GM19025 (cell line): ENCODE data around the gene CD48.
"Not testable (repeated sequence)": the region's sequence is repeated elsewhere in the genome, so short reads cannot be mapped to it uniquely, and the experiment has no call there.

Source experiments
- ATAC-seq: cut with Tn5 transposase; IDR thresholded peaks from one replicate; pipeline ENCODE4 v1.9.1; 2021; ENCODE audit warnings: mild to moderate bottlenecking, low read depth, moderate library complexity; ENCODE audit not compliant: unreplicated experiment

The CD48 gene

DNA sequence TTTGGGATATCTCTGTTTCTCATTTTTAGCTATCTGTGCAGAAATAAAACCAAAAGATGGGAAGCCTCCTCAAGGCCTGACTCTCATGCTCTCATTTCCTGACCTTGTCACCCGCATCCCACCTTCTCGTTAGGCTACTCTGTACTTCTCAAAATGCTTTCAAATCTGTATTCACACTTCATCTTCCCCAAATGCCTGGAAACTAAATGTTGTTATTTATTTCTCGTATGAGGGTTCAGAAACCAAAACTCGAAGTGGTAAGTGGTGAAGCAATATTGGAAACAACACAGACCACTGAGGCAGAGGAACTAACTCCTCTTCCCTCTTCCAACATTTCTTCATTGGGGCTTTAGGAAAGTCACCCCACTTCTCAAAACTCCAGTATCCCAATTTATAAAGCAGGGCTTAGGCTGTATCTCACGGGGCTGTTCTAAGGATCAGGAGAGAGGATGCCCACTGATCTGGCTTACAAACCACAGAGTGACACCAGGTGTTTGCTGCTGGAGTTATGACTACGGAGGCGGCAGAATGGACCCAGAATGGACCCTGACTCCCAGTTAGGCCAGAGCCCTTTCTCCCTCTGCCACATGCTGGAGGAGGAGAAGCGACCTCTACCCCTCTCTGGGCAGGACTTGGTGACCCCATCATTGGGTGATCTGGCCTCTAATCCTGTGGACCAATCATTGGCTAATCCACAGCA is 31.0 kb upstream of the CD48 start:
- no peak for ATAC-seq

DNA sequence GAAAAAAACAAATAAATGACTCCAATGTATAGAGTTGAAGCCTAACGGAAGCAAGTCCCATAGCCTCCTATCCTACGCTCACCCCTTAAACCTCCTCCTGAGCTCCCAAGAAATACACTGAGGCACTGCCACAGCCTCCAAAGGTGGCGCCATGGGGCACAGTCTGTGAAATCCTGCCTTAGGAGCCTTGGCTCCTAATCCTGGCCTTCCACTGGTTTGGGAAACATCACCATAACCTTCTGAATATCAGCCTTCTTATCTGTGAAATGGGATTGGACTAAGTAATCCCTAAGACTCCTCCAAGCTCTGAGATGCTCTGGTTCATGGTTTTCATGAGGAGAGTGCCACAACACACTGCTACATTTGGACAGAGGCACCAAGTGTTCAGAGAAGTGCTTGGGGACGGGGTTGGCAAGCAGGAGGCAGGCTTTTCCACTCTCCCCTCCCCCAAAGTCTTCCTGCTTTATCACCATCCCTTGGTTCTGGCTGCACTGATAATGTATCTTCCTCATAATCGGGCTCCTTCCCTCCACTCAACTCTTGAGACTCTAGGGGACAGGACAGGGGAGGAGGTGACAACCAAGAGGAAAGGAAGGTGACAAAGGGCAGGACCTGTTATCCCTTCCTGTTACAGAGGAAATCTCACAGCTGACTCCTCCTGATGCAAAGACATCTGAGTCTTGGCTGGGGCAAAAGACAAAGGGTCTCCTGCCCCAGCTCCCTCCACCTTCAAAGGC is 30.2 kb upstream of the CD48 start:
- ATAC-seq, result no peak

DNA sequence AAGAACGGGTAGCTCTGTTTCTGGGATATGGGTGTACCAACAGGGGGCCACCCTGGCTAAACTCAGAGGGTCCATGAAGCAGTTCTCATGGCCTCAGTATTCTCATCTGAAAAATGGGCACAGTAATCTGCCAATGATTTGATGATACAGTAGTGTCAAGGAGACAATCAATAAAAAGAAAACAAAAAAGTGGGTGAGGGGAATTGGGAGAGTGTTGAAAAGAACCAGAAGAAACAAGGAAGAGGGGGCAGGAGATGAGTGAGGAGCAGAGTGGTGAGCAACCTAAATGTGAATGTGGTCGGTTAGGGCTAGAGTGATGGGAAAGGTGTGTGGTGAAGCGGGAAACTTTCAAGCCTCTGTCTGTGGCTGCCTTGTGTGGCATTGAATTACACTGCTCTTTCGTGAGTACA is 29.5 kb upstream of the CD48 start:
- no peak for ATAC-seq

DNA sequence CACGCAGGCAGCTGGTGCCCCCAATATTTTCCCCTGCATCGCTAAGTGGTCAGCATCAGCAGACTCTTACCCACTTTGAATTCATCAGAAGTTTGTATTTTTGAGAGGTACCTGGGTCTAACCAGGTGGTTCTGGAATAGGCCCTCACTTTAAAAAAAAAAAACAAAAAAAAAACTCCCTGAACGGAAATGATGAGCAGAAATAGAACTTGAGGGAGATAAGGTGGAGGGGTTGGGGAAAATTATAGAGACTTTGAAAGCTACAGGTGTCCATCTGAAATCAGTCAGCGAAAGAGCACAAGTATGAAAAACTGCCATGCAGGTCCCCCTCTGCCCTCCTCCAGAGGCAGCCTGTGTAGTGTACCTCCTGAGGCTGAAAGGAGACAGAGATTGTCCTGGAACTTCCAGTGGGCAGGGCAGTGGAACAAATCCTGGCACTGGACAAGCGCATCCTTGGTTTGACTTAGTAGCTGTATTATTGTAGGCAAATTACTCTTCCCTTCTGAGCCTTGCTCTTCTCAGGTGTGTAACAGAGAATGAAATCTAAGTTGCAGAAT is 28.6 kb upstream of the CD48 start:
- ATAC-seq, result no peak

DNA sequence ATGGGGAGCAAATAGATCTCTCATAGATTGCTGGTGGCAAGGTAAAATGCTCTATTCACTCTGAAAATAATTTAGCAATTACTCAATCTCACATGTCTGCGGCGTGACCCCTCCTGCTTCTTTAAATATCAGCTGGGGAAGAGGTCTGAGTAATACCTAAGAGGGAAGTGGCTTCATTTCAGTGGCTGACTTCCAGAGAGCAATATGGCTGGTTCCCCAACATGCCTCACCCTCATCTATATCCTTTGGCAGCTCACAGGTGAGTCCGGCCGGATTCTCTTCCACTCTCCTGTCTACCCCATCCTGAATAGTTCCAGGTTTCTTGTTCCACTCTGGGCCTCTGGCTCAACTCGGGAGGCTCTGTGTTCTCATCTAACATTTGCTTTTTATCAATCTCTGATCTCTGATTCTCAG is 27.5 kb upstream of the CD48 start, which contains the start of gene SLAMF7:
Gene SLAMF7, plus strand, starts transcription at position 150 of the 414 bp plus-strand sequence. Its CDS starts 55 bp downstream, at position 205.
- ATAC-seq, result no peak

DNA sequence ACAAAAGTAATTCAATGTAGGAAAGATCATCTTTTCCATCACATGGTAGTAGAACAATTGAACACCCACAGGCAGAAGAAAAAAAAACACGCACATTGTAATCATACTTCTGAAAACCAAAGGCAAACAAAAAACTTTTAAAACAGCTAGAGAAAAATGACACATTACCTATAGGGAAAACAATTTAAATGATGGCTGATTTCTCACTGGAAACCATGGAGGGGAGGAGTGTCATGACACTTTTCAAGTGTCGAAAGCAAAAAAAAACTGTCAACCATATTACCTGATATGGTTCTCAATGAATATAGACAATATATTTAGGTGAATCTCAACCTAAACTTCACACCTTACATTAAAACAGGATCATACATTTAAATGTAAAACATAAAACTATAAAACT is 26.6 kb upstream of the CD48 start:
- ATAC-seq, result no peak

DNA sequence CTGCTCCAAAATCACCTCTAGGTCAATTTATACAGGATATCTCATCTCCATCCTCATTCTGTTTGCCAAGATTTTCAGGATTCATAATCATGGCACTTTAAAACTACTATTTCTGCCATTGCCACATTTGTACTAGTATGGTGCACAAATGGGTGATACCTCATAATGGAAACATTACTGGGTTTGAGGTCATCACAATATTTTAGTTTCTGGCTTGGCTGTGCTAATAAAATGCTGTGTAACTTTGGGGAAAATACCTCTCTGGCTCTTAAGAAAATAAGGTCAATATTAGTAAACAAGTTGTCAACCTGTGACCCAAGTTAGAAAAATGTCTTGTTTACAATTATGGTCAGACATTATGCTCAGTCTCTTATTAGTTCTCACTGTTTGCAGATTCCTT is 22.7 kb upstream of the CD48 start:
- ATAC-seq, result no peak

DNA sequence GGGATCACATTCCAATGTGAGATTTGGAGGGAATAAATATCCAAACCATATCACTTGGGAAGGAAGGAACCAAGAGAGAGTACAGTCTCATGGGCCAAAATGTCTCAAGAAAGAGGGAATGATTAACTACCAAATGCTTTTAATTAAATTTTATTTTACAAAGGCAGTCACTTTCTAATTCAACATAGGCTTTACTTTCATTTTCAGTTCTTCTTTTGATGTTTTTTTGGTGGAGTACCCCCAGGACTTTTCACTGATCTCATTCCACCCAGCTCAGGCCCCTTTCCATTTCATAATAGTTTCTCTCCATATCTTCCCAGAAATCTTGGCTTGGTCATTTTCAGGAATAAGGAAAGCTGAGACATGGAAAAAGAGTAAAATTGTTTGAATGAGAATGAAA is 22.3 kb upstream of the CD48 start:
- ATAC-seq, result no peak

DNA sequence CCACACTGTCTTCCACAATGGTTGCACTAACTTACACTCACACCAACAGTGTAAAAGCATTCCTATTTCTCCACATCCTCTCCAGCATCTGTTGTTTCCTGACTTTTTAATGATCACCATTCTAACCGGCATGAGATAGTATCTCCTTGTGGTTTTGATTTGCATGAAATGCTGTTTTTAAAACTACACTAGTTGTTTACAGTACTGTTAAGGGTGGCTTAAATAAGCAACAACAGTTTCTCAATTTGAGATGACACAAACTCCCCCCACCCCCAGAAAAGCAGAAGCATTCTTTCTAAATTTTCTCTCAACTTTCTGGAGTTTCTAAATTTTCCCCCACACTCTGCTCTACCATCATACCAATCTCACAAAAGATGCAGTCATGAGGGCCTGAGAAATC is 20.4 kb upstream of the CD48 start:
- no peak for ATAC-seq

DNA sequence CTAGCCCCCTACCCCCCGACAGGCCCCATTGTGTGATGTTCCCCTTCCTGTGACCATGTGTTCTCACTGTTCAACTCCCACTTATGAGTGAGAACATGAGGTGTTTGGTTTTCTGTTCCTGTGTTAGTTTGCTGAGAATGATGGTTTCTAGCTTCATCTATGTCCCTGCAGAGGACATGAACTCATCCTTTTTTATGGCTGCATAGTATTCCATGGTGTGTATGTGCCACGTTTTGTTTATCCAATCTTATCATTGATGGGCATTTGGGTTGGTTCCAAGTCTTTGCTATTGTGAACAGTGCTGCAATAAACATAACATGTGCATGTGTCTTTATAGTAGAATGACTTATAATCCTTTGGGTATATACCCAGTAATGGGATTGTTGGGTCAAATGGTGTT is 19.9 kb upstream of the CD48 start:
- ATAC-seq, result not testable (repeated sequence)

DNA sequence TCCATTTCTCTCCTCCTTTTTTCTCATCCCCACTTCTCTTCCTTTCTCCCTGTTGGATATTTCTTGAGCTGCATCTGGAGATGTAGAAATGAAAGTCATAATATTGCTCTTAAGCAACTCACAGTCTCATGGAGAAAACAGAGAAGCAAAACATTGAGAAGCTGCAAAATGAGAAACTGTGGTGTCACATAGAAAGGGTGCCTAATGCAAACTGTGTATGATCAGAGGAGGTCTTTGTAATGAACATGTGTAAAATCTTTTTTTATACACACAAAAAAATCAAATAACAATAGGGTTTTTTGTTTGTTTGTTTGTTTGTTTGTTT is 15.7 kb upstream of the CD48 start:
- no peak for ATAC-seq

DNA sequence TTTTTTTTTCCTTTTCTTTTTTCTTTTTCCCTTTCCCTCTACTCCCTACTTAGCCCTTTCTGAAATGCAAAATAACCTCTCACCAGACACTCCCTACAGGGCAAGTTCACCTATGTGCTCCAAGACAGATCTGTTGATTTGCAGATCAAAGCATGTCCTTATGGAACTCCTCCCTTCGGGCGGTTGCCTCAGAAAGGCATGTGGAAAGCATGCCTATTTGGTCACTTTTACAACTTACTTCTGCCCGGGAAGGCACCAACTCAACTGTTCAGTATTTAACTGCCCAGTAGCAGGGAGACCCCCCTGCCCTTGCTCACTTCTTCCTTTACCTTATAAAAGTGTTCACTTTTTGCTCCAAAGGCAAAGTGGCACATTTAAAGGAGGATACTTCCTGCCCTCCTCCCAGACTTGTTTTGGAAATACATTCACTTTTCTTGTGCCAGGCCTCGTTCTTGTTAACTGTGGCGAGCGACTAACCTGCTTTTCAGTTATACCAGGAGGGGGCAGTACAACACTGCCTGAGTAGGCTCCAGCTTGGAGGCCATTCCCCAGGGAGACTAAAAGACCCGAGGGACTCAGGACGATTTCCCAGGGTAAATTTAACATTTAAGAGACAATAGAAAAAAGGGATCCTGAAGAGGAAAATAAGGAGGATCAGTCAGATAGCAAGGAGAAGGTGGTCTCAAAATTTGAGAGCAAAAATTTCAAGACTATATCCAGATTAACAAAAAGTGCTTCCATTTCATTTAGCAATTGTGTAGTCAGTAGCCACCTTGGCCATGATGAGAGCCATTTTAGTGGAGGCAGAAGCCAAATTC is 15.1 kb upstream of the CD48 start:
- peak; percentile 57 for ATAC-seq

DNA sequence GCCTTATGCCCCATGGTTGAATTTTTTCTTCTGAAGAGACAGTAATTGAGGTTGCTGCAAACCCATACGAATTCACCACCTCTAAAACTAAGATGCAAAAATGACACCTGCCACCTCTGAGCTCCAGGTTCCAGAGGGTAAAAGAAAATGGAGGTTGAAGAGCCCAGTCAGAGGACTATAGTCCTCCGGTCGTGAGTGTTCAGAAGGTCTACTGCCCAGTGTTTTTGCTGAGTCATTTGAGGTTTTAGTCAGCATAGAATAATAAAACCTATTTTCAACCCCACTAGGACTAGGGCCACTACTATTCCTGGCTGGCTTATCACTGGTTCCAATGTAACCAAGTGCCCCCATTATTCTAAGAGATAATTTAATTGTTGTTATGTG is 14.5 kb upstream of the CD48 start:
- ATAC-seq, result peak; percentile 12

DNA sequence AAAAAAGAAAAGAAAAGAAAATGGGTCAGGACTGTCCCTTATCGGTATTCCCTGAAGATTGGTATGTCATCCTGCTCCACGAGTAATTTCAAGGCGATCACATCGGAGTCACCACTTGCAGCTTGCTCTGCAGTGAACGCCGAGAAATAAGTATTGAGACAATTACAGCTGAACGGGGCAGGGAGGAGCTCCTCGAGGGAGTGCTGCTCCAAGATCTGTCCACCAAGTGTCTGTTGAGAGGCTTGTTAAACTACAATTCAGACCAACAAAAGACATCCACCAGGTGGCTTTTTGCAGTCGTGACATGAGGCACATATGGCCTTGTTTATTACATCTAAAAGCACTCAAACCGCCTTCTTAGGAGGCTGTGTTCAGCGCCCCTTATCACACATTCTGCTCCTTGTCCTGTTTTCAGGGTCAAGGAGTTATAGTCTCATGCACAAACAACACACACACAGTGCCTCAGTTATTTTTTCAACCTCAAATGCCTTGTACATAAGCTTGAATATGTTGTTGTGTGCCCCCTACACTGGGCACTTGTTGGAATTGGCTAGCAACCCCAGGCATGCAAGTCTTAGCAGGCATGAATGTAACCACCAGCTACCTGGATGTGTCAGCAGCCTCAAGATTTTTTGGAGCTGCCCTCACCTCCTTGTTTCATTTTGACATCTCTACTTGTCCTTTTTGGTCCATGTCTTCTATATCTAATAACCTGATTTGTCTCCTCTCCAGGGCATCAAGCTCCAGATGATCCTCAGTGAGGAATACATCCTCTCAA is 13.0 kb upstream of the CD48 start:
- no peak for ATAC-seq

DNA sequence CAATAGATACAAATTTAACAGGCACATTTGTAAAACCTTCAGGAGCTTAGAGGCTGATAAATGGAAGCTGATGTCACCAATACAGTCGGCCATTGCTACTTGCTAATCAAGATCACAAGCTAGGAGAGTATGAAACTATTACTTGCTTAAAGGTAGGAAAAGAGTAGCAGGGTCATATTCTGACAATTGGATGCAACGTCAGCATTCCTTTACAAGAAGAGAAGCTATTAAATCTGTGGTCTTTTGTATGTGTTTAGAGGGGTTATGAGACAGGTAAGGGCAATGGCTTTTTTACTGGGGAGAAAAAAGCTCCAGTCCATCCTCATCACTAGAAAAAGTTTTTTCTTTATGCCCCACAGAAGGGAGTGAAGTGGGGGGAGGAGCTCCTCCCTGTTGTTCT is 11.7 kb upstream of the CD48 start:
- ATAC-seq, result no peak

DNA sequence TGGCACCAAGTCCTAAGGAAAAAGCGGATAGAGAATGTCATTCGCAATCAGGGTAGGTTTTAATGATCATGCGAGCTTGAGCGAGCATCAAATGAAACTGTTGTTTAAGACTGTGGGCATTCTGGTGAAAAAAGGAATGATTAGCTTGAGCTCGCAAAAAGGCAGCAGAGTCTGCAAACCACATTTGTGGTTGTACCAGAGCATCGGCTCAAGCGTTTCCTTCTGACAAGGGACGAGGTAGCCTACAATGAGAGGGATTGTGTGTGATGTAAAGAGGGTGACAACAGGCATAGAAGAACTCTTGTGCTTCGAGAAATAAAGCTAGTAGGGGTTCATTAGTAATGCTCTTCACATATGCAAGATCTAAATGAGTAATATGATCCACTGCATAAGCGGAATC is 11.1 kb upstream of the CD48 start:
- no peak for ATAC-seq

DNA sequence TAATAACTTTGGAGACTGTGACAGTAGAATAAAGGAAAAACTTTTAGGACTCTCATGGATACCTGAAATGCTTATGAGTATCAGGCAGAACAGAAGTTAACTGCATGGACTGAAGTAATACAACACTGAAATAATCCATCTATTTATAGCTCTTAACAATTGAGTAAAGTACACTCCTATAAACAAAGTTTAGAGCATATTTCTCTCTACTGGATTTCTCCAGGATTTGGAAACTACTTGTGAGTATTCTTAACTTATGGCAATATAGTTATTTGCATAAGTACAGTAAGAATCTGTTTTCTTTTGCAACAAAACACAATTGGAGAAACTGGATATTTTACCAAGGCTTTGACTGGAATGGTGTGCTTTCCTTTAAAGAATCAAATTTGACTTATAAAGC is 9.9 kb upstream of the CD48 start:
- no peak for ATAC-seq

DNA sequence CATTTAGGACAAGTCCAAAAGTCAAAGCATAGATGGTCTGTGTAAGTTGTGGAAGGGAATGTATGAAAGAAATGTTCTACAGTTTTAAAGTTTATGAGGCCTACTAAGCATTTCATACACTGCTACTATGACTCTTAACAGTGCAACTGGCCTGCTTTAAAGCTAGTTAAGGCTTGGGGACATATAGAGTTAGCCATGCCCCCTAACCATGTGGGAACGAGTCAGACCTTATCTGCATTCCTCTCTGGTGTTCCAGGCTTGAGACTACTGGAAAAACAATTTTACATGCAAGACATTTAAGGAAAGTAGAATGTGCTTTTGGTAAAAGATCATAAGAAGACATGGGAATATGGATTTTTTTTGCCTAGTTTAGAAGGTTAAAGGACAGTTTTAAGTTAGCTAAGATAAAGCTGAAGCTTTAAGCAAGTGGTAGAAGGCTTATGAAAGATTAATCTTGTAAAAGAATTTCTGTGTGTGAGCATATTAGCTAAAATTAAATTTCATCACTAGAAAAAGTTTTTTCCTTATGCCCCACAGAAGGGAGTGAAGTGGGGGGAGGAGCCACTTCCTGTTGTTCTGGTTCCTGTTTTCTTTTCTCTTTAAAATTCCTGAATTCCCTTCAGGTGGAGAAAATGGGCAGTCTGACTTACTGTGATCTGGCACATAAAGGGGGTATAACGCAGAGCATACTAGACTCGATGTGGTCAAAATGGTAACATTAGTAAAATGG is 8.9 kb upstream of the CD48 start:
- ATAC-seq, result no peak

DNA sequence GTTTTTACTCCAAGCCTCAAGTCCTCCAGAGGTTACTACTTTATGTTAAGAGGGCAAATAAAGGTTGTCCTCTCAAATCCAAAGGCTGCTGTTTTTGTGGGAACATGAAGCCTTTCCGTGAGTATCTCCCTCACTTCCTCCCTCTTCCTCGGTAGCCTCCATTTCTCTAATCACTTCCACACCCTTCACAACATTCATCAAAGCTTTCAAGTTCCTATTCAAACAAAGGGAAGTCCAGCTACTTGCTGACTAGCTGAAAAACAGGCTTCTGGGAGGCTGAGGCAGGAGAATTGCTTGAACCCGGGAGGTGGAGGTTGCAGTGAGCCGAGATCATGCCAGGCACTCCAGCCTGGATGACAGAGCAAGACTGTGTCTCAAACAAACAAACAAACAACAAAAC is 6.6 kb upstream of the CD48 start:
- no peak for ATAC-seq

DNA sequence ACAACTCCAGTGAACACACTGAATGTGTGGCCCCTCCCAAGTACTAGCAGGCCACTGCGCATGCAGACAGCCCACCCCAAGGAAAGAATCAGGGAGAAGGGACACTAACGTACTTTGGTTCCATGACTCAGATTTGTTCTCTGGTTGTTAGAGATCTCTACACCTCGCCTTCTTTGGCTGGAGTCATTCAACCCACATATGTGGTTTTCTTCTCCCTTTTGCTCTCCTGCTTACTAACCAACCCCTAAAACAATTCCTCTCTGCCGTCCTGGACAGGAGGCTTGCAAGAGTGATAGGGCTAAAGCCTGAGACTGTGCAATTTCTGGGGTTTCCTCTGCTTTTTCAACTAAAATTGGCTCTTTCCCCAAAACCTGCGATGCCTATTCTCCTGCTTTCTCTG is 5.7 kb upstream of the CD48 start:
- ATAC-seq, result no peak
